C4-2B (cell line): Measurements from ENCODE around the gene FLYWCH1.

Experiments
- CTCF ChIP-seq: fragments of 450-650 bp; conservative IDR thresholded peaks from 2 replicates; pipeline ENCODE4 v1.5.1; 2017; ENCODE audit warnings: mild to moderate bottlenecking
- ZFX ChIP-seq: fragments of 450-650 bp; IDR thresholded peaks from 2 replicates; pipeline ENCODE4 v1.6.1; 2017

- no peak for TF ChIP-seq CTCF
- TF ChIP-seq ZFX = no peak
Measured at GRCh38 chr16:2910441-2910969, 1.2 kb upstream of the FLYWCH1 start.
